Inferior parietal cortex (tissue), 1 donor: Measurements from ENCODE around the gene SRR.

ENCODE experiments used
- DNase-seq: peaks from one replicate; pipeline ENCODE4 v3.0.0-alpha.2; 2016; ENCODE audit errors: extremely low spot score

Gene SRR

GRCh38 chr17:2371183-2372130 lies 67.7 kb downstream of the SRR start:
- no peak for DNase-seq

DNA sequence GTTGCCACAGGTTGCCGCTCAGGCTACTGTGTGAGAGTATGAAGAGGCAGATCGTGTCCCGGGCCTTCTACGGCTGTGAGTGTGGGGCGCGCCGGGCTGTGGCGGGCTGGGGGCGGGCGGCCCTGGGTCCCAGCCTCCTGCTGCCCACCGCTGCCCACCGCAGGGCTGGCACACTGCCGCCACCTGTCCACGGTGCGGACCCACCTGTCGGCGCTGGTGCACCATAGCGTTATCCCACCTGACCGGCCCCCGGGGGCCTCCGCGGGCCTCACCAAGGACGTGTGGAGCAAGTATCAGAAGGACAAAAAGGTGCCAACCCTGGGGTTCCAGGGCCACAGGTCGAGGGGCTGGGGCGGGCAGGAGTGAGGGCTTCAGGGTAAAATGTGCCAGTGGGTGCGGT lies 68.4 kb downstream of the SRR start:
- DNase-seq, result no peak

DNA sequence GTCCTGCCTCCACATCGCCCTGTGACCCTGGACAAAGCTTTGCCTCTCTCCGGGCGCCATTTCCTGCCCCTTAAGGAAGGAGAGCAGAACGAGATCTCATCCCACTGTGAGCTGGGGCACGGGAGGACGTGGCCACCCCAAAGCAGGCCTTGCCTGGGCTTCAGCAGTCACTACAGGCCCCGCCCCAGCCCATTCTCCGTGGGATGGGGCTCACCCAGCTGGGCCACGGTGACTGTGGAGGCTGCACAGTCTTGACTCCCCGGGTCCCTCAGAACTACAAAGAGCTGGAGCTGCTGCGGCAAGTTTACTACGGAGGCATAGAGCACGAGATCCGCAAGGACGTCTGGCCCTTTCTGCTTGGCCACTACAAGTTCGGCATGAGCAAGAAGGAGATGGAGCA lies 68.9 kb downstream of the SRR start:
- no peak for DNase-seq

- DNase-seq, result no peak
These were observed 69.4 kb downstream of the SRR start for GRCh38 chr17:2373179-2373578.
